IMR-90 (cell line): Measurements from ENCODE around the gene STOX2. TPM values are rescaled to one million over a fixed set of nuclear protein-coding genes. Genes with fewer than 3 reads are reported as not detected.

Source experiments
- ATAC-seq: fragments of 200-7000 bp; cut with Tn5 transposase; 2 replicates; pipeline ENCODE4 v1.9.1; 2020; ENCODE audit warnings: low read depth, mild to moderate bottlenecking, moderate library complexity
- BruUV-seq: library from RNA; stranded (reverse); fragments of 400-500 nt; replicated peaks from 2 replicates; lab custom pipeline; 2021; lab: Mats Ljungman, UMichigan
- CTCF ChIA-PET: fragments of 300-600 bp; formaldehyde crosslinking; extraction: SDS; loops from one replicate; lab custom pipeline; 2021; ENCODE audit warnings: antibody characterized with exemption; lab: Yijun Ruan, JAX
- POLR2A ChIA-PET: fragments of 300-600 bp; sonication (Branson Sonifier 250); formaldehyde crosslinking; loops from one replicate; lab custom pipeline; 2022; ENCODE audit warnings: antibody characterized with exemption; ENCODE audit not compliant: unreplicated experiment; lab: Charles Lee
- DNase-seq: peaks from one replicate; pipeline ENCODE4 v3.0.0; 2013
- H2AFZ ChIP-seq: replicated peaks from 2 replicates; pipeline ENCODE3; 2013; ENCODE audit warnings: low read length, mild to moderate bottlenecking; ENCODE audit not compliant: poor library complexity
- H2AK5ac ChIP-seq: 2 replicates; pipeline ENCODE4 v1.6.1; 2013; ENCODE audit warnings: low read depth, low read length, inconsistent platforms
- H2AK9ac ChIP-seq: replicated peaks from 2 replicates; pipeline ENCODE3; 2013; ENCODE audit warnings: mild to moderate bottlenecking, low read depth, low read length, moderate library complexity; ENCODE audit not compliant: poor library complexity
- H2BK120ac ChIP-seq: 2 replicates; pipeline ENCODE4 v1.6.1; 2013; ENCODE audit warnings: low read depth, low read length, inconsistent platforms
- H2BK15ac ChIP-seq: 3 replicates; pipeline ENCODE4 v1.6.1; 2013; ENCODE audit warnings: low read depth, low read length, inconsistent platforms
- H2BK20ac ChIP-seq: 2 replicates; pipeline ENCODE4 v1.6.1; 2013; ENCODE audit warnings: low read depth, mild to moderate bottlenecking, inconsistent platforms, low read length, moderate library complexity
- H2BK5ac ChIP-seq: 2 replicates; pipeline ENCODE4 v1.6.1; 2013; ENCODE audit warnings: mild to moderate bottlenecking, low read depth, low read length, inconsistent platforms; ENCODE audit not compliant: poor library complexity, severe bottlenecking
- H3K14ac ChIP-seq: replicated peaks from 2 replicates; pipeline ENCODE4 v1.6.1; 2013; ENCODE audit warnings: low read depth, low read length, inconsistent platforms
- H3K18ac ChIP-seq: 2 replicates; pipeline ENCODE4 v1.6.1; 2013; ENCODE audit warnings: low read depth, low read length, control low read depth
- H3K23ac ChIP-seq: 2 replicates; pipeline ENCODE4 v1.6.1; 2013; ENCODE audit warnings: low read depth, low read length, inconsistent platforms
- H3K27ac ChIP-seq: 2 replicates; pipeline ENCODE4 v1.5.1; 2013; ENCODE audit warnings: mild to moderate bottlenecking, control low read depth, low read length; ENCODE audit not compliant: insufficient read depth
- H3K27me3 ChIP-seq: 2 replicates; pipeline ENCODE4 v1.6.1; 2013; ENCODE audit warnings: low read length; ENCODE audit not compliant: control insufficient read depth, insufficient read depth
- H3K36me3 ChIP-seq: 2 replicates; pipeline ENCODE4 v1.6.1; 2013; ENCODE audit warnings: low read length, mixed read lengths; ENCODE audit not compliant: control insufficient read depth, insufficient read depth
- H3K4ac ChIP-seq: 2 replicates; pipeline ENCODE4 v1.6.1; 2013; ENCODE audit warnings: low read depth, low read length, inconsistent platforms
- H3K4me1 ChIP-seq: 2 replicates; pipeline ENCODE4 v1.6.1; 2013; ENCODE audit warnings: low read length, mixed read lengths; ENCODE audit not compliant: control insufficient read depth, insufficient read depth
- H3K4me2 ChIP-seq: 2 replicates; pipeline ENCODE4 v1.6.1; 2013; ENCODE audit warnings: low read depth, mild to moderate bottlenecking, control low read depth, low read length, moderate library complexity
- H3K4me3 ChIP-seq: 2 replicates; pipeline ENCODE4 v1.5.1; 2013; ENCODE audit warnings: low read depth, mild to moderate bottlenecking, control low read depth, low read length, moderate library complexity; ENCODE audit not compliant: insufficient read depth
- H3K56ac ChIP-seq: 2 replicates; pipeline ENCODE4 v1.6.1; 2013; ENCODE audit warnings: low read length, inconsistent platforms; ENCODE audit not compliant: insufficient read depth; ENCODE audit errors: extremely low read depth
- H3K79me1 ChIP-seq, 2 experiments: 2 replicates each; pipeline ENCODE4 v1.6.1; 2013; ENCODE audit warnings: low read length in 2 of 2, inconsistent platforms in 1 of 2, low read depth in 1 of 2
- H3K9ac ChIP-seq: 2 replicates; pipeline ENCODE4 v1.6.1; 2013; ENCODE audit warnings: low read depth, low read length, control low read depth
- H3K9me1 ChIP-seq: 2 replicates; pipeline ENCODE4 v1.6.1; 2013; ENCODE audit warnings: low read length, inconsistent platforms; ENCODE audit not compliant: insufficient read depth
- H3K9me3 ChIP-seq: 2 replicates; pipeline ENCODE4 v1.6.1; 2013; ENCODE audit warnings: low read length; ENCODE audit not compliant: control insufficient read depth, insufficient read depth
- H4K20me1 ChIP-seq: 2 replicates; pipeline ENCODE4 v1.6.1; 2013; ENCODE audit warnings: low read length, inconsistent platforms; ENCODE audit not compliant: insufficient read depth
- H4K5ac ChIP-seq: 2 replicates; pipeline ENCODE4 v1.6.1; 2013; ENCODE audit warnings: mild to moderate bottlenecking, low read depth, low read length, control low read depth
- H4K8ac ChIP-seq, 2 experiments: 2 replicates each; pipeline ENCODE4 v1.6.1; 2013; ENCODE audit warnings: low read depth in 2 of 2, low read length in 2 of 2, control low read depth in 1 of 2, inconsistent platforms in 1 of 2
- H4K91ac ChIP-seq: 2 replicates; pipeline ENCODE4 v1.6.1; 2013; ENCODE audit warnings: low read depth, low read length, inconsistent platforms; ENCODE audit not compliant: insufficient read depth
- CHD1 ChIP-seq: IDR thresholded peaks from 2 replicates; pipeline ENCODE4 v1.6.1; 2012; ENCODE audit warnings: low read depth, low read length, improper control_type of control experiment
- MAFK ChIP-seq: IDR thresholded peaks from 2 replicates; pipeline ENCODE4 v1.6.1; 2012; ENCODE audit warnings: low read depth, low read length, improper control_type of control experiment
- MAZ ChIP-seq: IDR thresholded peaks from 2 replicates; pipeline ENCODE4 v1.6.1; 2012; ENCODE audit warnings: low read depth, mild to moderate bottlenecking, low read length, improper control_type of control experiment, moderate library complexity, borderline replicate concordance
- NFE2L2 ChIP-seq: fragments of 150-350 bp; IDR thresholded peaks from 2 replicates; pipeline ENCODE4 v1.6.1; 2016; ENCODE audit warnings: low read depth, mild to moderate bottlenecking, low read length
- POLR2A ChIP-seq: IDR thresholded peaks from 2 replicates; pipeline ENCODE4 v1.6.1; 2012; ENCODE audit warnings: mild to moderate bottlenecking, low read depth, low read length
- RFX5 ChIP-seq: IDR thresholded peaks from 2 replicates; pipeline ENCODE4 v1.8.0; 2012; ENCODE audit warnings: low read depth, mild to moderate bottlenecking, low read length, moderate library complexity
- SMC3 ChIP-seq: fragments of 150-350 bp; IDR thresholded peaks from 2 replicates; pipeline ENCODE4 v1.6.1; 2016; ENCODE audit warnings: low read depth, mild to moderate bottlenecking, antibody characterized with exemption, low read length, moderate library complexity
- USF2 ChIP-seq: fragments of 150-350 bp; IDR thresholded peaks from 2 replicates; pipeline ENCODE4 v1.6.1; 2017; ENCODE audit warnings: mild to moderate bottlenecking, antibody characterized with exemption, low read length, low read depth
- WGBS, 2 experiments: methylation state at CpG; one replicate each; pipeline versions ENCODE4 v1.1.5 to v1.1.7; 2013; ENCODE audit warnings: missing lambda C conversion rate in 2 of 2; ENCODE audit not compliant: insufficient read length in 1 of 2; ENCODE audit errors: extremely low coverage in 2 of 2; 5-methylcytosine and 5-hydroxymethylcytosine counted together
- dilution Hi-C: fragments of 300-500 bp; cut with HindIII; formaldehyde crosslinking; loops from one replicate; pipeline ENCODE4 v1.14.3; 2018; ENCODE audit warnings: low sequenced_read_pairs; ENCODE audit not compliant: unreplicated experiment
- in situ Hi-C: fragments of 300-500 bp; cut with MboI; formaldehyde crosslinking; loops from 3 replicates; pipeline ENCODE4 v1.14.3; 2019; ENCODE audit warnings: low sequenced_read_pairs, inconsistent platforms, mixed read lengths
- intact Hi-C: fragments of 100-400 bp; cut with micrococcal nuclease; formaldehyde crosslinking; loops from 2 replicates; pipeline ENCODE4 v1.10.0; 2022
- polyA plus RNA-seq, 3 experiments: library from polyadenylated mRNA; depleted of rRNA; stranded (reverse); fragments of >200 nt; gene quantifications; 2 replicates each; pipeline ENCODE4 v1.2.3, GENCODE V29; 2012; ENCODE audit warnings: low replicate concordance in 1 of 3
- total RNA-seq: library from RNA; depleted of rRNA; stranded (reverse); fragments of >200 nt; gene quantifications from 2 replicates; pipeline ENCODE4 v1.2.3, GENCODE V29; 2012

The STOX2 gene
- total and polyA plus RNA-seq, 2 of the 4 experiments (the other 2 are of a cell fraction), result 1.1 to 5.4 TPM

- DNase-seq, result no peak
- H2BK20ac ChIP-seq, result no peak overlapping the region
- no peak overlapping the region for H3K27ac ChIP-seq
- H3K79me1 ChIP-seq, result no peaks in the 10 kb centered on the region
- BruUV-seq, result no TSS peak
- H3K56ac ChIP-seq, result no peak overlapping the region
- no peak overlapping the region for H2AFZ ChIP-seq
- ATAC-seq, result no peak
- in situ Hi-C loops, result no loop called here
- no peak overlapping the region for H3K4me3 ChIP-seq
- H3K4me2 ChIP-seq, result no peak overlapping the region; the same call in 1 of the 2 replicates
- POLR2A ChIA-PET, result no interaction called here
- no peak overlapping the region for H4K8ac ChIP-seq
- intact Hi-C loops, result no loop called here
- H3K9me1 ChIP-seq, result no peaks in the 10 kb centered on the region
- CTCF ChIA-PET, result interaction anchor here (1.3 kb wide), 1 partner anchor 31 kb away, joined by 5 read pairs; no protein-coding TSS in a partner anchor
- no peaks in the 10 kb centered on the region for H3K4me1 ChIP-seq
- H3K9ac ChIP-seq, result no peak overlapping the region
- no CpG with 5 or more reads among the region's 9 CpGs for WGBS, 2 experiments
- no peak overlapping the region for H2BK15ac ChIP-seq
- H3K4ac ChIP-seq, result no peak overlapping the region
- no peaks in the 10 kb centered on the region for H3K9me3 ChIP-seq
- no peak overlapping the region for H3K18ac ChIP-seq
- no peak overlapping the region for H4K91ac ChIP-seq
- no peak overlapping the region for H2BK5ac ChIP-seq
- no peak for TF ChIP-seq RFX5
- no peak for TF ChIP-seq CHD1
- TF ChIP-seq USF2, result no peak
- TF ChIP-seq MAZ, result no peak
- TF ChIP-seq MAFK, result no peak
- no peak for TF ChIP-seq SMC3
- TF ChIP-seq POLR2A, result no peak
- TF ChIP-seq NFE2L2, result no peak
- no peaks in the 10 kb centered on the region for H3K36me3 ChIP-seq
- H2AK5ac ChIP-seq, result no peak overlapping the region
- no peak overlapping the region for H4K5ac ChIP-seq
- no peak overlapping the region for H3K23ac ChIP-seq
- no peak overlapping the region for H2AK9ac ChIP-seq
- H3K27me3 ChIP-seq, result peaks cover 4% of the 10 kb centered on the region
- no peaks in the 10 kb centered on the region for H4K20me1 ChIP-seq
- no peak overlapping the region for H3K14ac ChIP-seq
- dilution Hi-C loops, result no loop called here
- no peak overlapping the region for H2BK120ac ChIP-seq
Observed at GRCh38 chr4:184066584-184067300, 161.6 kb downstream of the STOX2 start.
